Measurements from ENCODE around the gene MTUS2.

- TF ChIP-seq POLR2A (IDR thresholded peaks at IDR 0.05): no peak
- no peak for TF ChIP-seq CTCF (IDR thresholded peaks at IDR 0.05 in 8 of 11, conservative IDR thresholded peaks at IDR 0.05 in 3 of 11)
- no peak for TF ChIP-seq POLR2AphosphoS5 (IDR thresholded peaks at IDR 0.05)
Observed at GRCh38 chr13:29125191-29125933, 305.2 kb downstream of the MTUS2 start.
